ENCODE data around the gene LARGE1.

GRCh38 chr22:33569559-33569958, 350.7 kb downstream of the LARGE1 start:
- TF ChIP-seq POLR2AphosphoS5 (IDR thresholded peaks at IDR 0.05) (no peak), POLR2A (IDR thresholded peaks at IDR 0.05) (no peak)
- TF ChIP-seq, protein P1, sequence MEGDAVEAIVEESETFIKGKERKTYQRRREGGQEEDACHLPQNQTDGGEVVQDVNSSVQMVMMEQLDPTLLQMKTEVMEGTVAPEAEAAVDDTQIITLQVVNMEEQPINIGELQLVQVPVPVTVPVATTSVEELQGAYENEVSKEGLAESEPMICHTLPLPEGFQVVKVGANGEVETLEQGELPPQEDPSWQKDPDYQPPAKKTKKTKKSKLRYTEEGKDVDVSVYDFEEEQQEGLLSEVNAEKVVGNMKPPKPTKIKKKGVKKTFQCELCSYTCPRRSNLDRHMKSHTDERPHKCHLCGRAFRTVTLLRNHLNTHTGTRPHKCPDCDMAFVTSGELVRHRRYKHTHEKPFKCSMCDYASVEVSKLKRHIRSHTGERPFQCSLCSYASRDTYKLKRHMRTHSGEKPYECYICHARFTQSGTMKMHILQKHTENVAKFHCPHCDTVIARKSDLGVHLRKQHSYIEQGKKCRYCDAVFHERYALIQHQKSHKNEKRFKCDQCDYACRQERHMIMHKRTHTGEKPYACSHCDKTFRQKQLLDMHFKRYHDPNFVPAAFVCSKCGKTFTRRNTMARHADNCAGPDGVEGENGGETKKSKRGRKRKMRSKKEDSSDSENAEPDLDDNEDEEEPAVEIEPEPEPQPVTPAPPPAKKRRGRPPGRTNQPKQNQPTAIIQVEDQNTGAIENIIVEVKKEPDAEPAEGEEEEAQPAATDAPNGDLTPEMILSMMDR (IDR thresholded peaks at IDR 0.05 in 8 of 11, conservative IDR thresholded peaks at IDR 0.05 in 3 of 11) = no peak
